B cell (primary cell): ENCODE measurements around the gene ARSI. TPM values are rescaled to one million over a fixed set of nuclear protein-coding genes. Genes with fewer than 3 reads are reported as not detected.

ENCODE experiments used
- ATAC-seq: fragments of 200-7000 bp; cut with Tn5 transposase; one replicate; pipeline ENCODE4 v1.10.0; 2021; ENCODE audit warnings: low read depth, mild to moderate bottlenecking, moderate number of reproducible peaks, moderate library complexity
- CTCF ChIA-PET: fragments of 350-600 bp; sonication (Branson Sonifier 250); formaldehyde crosslinking; loops from one replicate; lab custom pipeline; 2021; ENCODE audit warnings: antibody characterized with exemption, inconsistent platforms; lab: Charles Lee
- POLR2A ChIA-PET: fragments of 350-600 bp; sonication (Branson Sonifier 250); formaldehyde crosslinking; loops from one replicate; lab custom pipeline; 2021; ENCODE audit warnings: antibody characterized with exemption; lab: Charles Lee
- DNase-seq: peaks from one replicate; pipeline ENCODE4 v3.0.0; 2013
- H2AFZ ChIP-seq: 2 replicates; pipeline ENCODE4 v1.6.1; 2012; ENCODE audit warnings: mild to moderate bottlenecking, low read depth, low read length; ENCODE audit not compliant: insufficient read depth, poor library complexity, severe bottlenecking
- H3K27ac ChIP-seq, 2 donors: 1 replicate in 1 of 2; 2 replicates in 1 of 2; pipeline ENCODE4 v1.5.1; 2012 to 2013; ENCODE audit warnings: low read length in 2 of 2, mild to moderate bottlenecking in 2 of 2, moderate library complexity in 1 of 2
- H3K27me3 ChIP-seq, 4 experiments: fragments of 200-600 bp in 1 of 4; sonication (generic) in 1 of 4; replicated peaks in 1 of 4; 1 replicate in 2 of 4; 2 replicates in 2 of 4; pipeline versions ENCODE4 v1.6.1 to v1.7.0; 2013 to 2016; ENCODE audit warnings: low read length in 3 of 4, mild to moderate bottlenecking in 2 of 4, mixed read lengths in 1 of 4, moderate library complexity in 1 of 4; ENCODE audit not compliant: insufficient read depth in 4 of 4, control insufficient read depth in 3 of 4; ENCODE audit errors: control extremely low read depth in 1 of 4
- H3K36me3 ChIP-seq, 2 experiments: replicated peaks in 1 of 2; 1 replicate in 1 of 2; 2 replicates in 1 of 2; pipeline versions ENCODE4 v1.6.1 to v1.7.1; 2013; ENCODE audit warnings: low read length in 1 of 2; ENCODE audit not compliant: insufficient read depth in 2 of 2, control insufficient read depth in 1 of 2; ENCODE audit errors: control extremely low read depth in 1 of 2, extremely low read depth in 1 of 2
- H3K4me1 ChIP-seq, 2 donors: fragments of 200-600 bp in 1 of 2; sonication (generic) in 1 of 2; 1 replicate in 1 of 2; 2 replicates in 1 of 2; pipeline versions ENCODE4 v1.5.1 to v1.6.1; 2013 to 2017; ENCODE audit warnings: low read length in 2 of 2; ENCODE audit not compliant: control insufficient read depth in 2 of 2, insufficient read depth in 2 of 2
- H3K4me2 ChIP-seq: replicated peaks from 2 replicates; pipeline ENCODE3; 2012; ENCODE audit warnings: mild to moderate bottlenecking, low read depth, low read length; ENCODE audit not compliant: poor library complexity, severe bottlenecking
- H3K4me3 ChIP-seq, 5 experiments: fragments of 200-600 bp in 1 of 5; sonication (generic) in 1 of 5; 1 replicate in 3 of 5; 2 replicates in 2 of 5; pipeline versions ENCODE4 v1.5.1 to v1.7.0; 2011 to 2016; ENCODE audit warnings: low read length in 4 of 5, mild to moderate bottlenecking in 4 of 5, low read depth in 2 of 5, control low read depth in 1 of 5, moderate library complexity in 1 of 5; ENCODE audit not compliant: insufficient read depth in 1 of 5; ENCODE audit errors: control extremely low read depth in 1 of 5, extremely low read depth in 1 of 5
- H3K79me2 ChIP-seq: fragments of 200-600 bp; sonication (generic); one replicate; pipeline ENCODE4 v1.6.0; 2016; ENCODE audit warnings: low read length; ENCODE audit not compliant: control insufficient read depth, insufficient read depth
- H3K9ac ChIP-seq: fragments of 200-600 bp; sonication (generic); 2 replicates; pipeline ENCODE4 v1.6.1; 2017; ENCODE audit warnings: mild to moderate bottlenecking, low read length, moderate library complexity
- H3K9me3 ChIP-seq, 3 donors: one replicate each; pipeline versions ENCODE4 v1.6.1 to v1.7.1; 2013; ENCODE audit warnings: low read length in 2 of 3; ENCODE audit not compliant: control insufficient read depth in 2 of 3, insufficient read depth in 1 of 3; ENCODE audit errors: control extremely low read depth in 1 of 3
- H4K20me1 ChIP-seq: 2 replicates; pipeline ENCODE4 v1.6.0; 2012; ENCODE audit warnings: mild to moderate bottlenecking, low read length; ENCODE audit not compliant: insufficient read depth, control insufficient read depth, poor library complexity, severe bottlenecking
- H3K27ac Mint-ChIP-seq: one replicate; pipeline ENCODE4 v1.8.0; 2021; ENCODE audit warnings: mixed read lengths
- H3K27me3 Mint-ChIP-seq: one replicate; pipeline ENCODE4 v1.8.0; 2021; ENCODE audit warnings: mixed read lengths
- H3K4me1 Mint-ChIP-seq: one replicate; pipeline ENCODE4 v1.8.0; 2021; ENCODE audit warnings: mixed read lengths
- H3K4me3 Mint-ChIP-seq: one replicate; pipeline ENCODE4 v1.8.0; 2021; ENCODE audit warnings: mixed read lengths
- H3K9me3 Mint-ChIP-seq: one replicate; pipeline ENCODE4 v1.8.0; 2022; ENCODE audit warnings: mixed read lengths; ENCODE audit not compliant: insufficient read depth
- CTCF ChIP-seq: fragments of 200-600 bp; IDR thresholded peaks from one replicate; pipeline ENCODE4 v1.8.0; 2022; ENCODE audit warnings: antibody characterized with exemption, mild to moderate bottlenecking
- EZH2 ChIP-seq: IDR thresholded peaks from 2 replicates; pipeline ENCODE4 v1.6.1; 2012; ENCODE audit warnings: borderline replicate concordance, low read depth, mild to moderate bottlenecking, moderate library complexity, low read length; ENCODE audit not compliant: insufficient read depth, poor library complexity, severe bottlenecking
- WGBS: methylation state at CpG from one replicate; pipeline ENCODE4 v1.1.5; 2013; ENCODE audit warnings: missing lambda C conversion rate; ENCODE audit not compliant: insufficient coverage; 5-methylcytosine and 5-hydroxymethylcytosine counted together
- intact Hi-C: fragments of 100-400 bp; cut with micrococcal nuclease; formaldehyde crosslinking; loops from one replicate; pipeline ENCODE4 v1.10.0; 2022
- polyA plus RNA-seq: library from polyadenylated mRNA; depleted of rRNA; stranded (reverse); fragments of >200 nt; gene quantifications from 2 replicates; pipeline ENCODE4 v1.2.3, GENCODE V29; 2012
- total RNA-seq, 2 donors: library from RNA; stranded (reverse); fragments of 120-200 nt in 1 of 2; gene quantifications; 1 replicate in 1 of 2; 2 replicates in 1 of 2; pipeline versions ENCODE4 v1.2.3 to v1.2.4, GENCODE V29; 2013 to 2022

Gene ARSI
- total and polyA plus RNA-seq, 2 donors (not counting 1 experiment from before 2014, with no cell fraction given), result not detected

- DNase-seq (no peak), ATAC-seq (no peak)
- no peak overlapping the region for H3K4me3 ChIP-seq
- intact Hi-C loops, result no loop called here
- no peaks in the 10 kb centered on the region for H3K79me2 ChIP-seq
- no peak overlapping the region for H3K9ac ChIP-seq
- WGBS, result 76% methylated on average over 7 of the region's 17 CpGs
- H3K9me3 ChIP-seq, result no peaks in the 10 kb centered on the region
- H3K4me2 ChIP-seq, result no peak overlapping the region
- no peak overlapping the region for H2AFZ ChIP-seq
- H3K36me3 ChIP-seq, result no peaks in the 10 kb centered on the region
- Mint-ChIP-seq H3K9me3 (no peaks in the 10 kb centered on the region), H3K4me1 (no peaks in the 10 kb centered on the region), H3K27ac (no peak overlapping the region), H3K27me3 (peaks cover 9% of the 10 kb centered on the region), H3K4me3 (no peak overlapping the region)
- no peaks in the 10 kb centered on the region for H4K20me1 ChIP-seq
- H3K27me3 ChIP-seq, result no peaks in the 10 kb centered on the region
- H3K4me1 ChIP-seq, result no peaks in the 10 kb centered on the region
- TF ChIP-seq CTCF (no peak), EZH2 (no peak)
- ChIA-PET POLR2A (no interaction called here), CTCF (no interaction called here)
- no peak overlapping the region for H3K27ac ChIP-seq
Measured at GRCh38 chr5:150329881-150330876, 27.5 kb upstream of the ARSI start.

GRCh38 chr5:150329038-150329437 is 26.3 kb upstream of the ARSI start:
- H3K27me3 Mint-ChIP-seq, result peaks cover 9% of the 10 kb centered on the region
- Histone ChIP-seq H3K4me1 (no peaks in the 10 kb centered on the region), H2AFZ (no peak overlapping the region), H3K4me2 (no peak overlapping the region), H3K36me3 (no peaks in the 10 kb centered on the region), H3K4me3 (no peak overlapping the region), H3K79me2 (no peaks in the 10 kb centered on the region), H3K27ac (no peak overlapping the region), H3K9me3 (no peaks in the 10 kb centered on the region), H3K9ac (no peak overlapping the region), H4K20me1 (no peaks in the 10 kb centered on the region), H3K27me3 (no peaks in the 10 kb centered on the region)
- H3K9me3 Mint-ChIP-seq, result no peaks in the 10 kb centered on the region
- H3K27ac Mint-ChIP-seq, result no peak overlapping the region
- ChIA-PET POLR2A (no interaction called here), CTCF (no interaction called here)
- intact Hi-C loops, result no loop called here
- TF ChIP-seq CTCF (no peak), EZH2 (no peak)
- ATAC-seq (no peak), DNase-seq (no peak)
- H3K4me3 Mint-ChIP-seq, result no peak overlapping the region
- no peaks in the 10 kb centered on the region for H3K4me1 Mint-ChIP-seq
- 44% methylated on average over 2 of the region's 2 CpGs for WGBS
